Measurements from ENCODE around the gene POLH. TPM values are rescaled to one million over a fixed set of nuclear protein-coding genes. Genes with fewer than 3 reads are reported as not detected.

Gene POLH
- total RNA-seq, 2 donors from 2014 or later = 7.0 to 8.1 TPM

GRCh38 chr6:43593938-43594337 lies 18.0 kb downstream of the POLH start:
- ATAC-seq = no peak
- intact Hi-C loops (cut with DNase I) = no loop called here
- no peak for DNase-seq

- intact Hi-C loops (cut with DNase I) = no loop called here
- ATAC-seq (no peak), DNase-seq (no peak)
Measured at GRCh38 chr6:43600595-43600994, 24.6 kb downstream of the POLH start.

GRCh38 chr6:43604174-43604573 lies 28.2 kb downstream of the POLH start:
- no peak for ATAC-seq
- intact Hi-C loops (cut with DNase I) = no loop called here
- no peak for DNase-seq

- ATAC-seq (no peak), DNase-seq (no peak)
- intact Hi-C loops (cut with DNase I) = loop anchor here in 1 of 2 donors (5.0 kb wide), 1 partner anchor 476 kb away; no protein-coding TSS in a partner anchor
Measured at GRCh38 chr6:43606019-43606418, 30.0 kb downstream of the POLH start.

GRCh38 chr6:43608310-43608763 lies 32.4 kb downstream of the POLH start:
- intact Hi-C loops (cut with DNase I) = loop anchor here in 1 of 2 donors (5.0 kb wide), 1 partner anchor 474 kb away; no protein-coding TSS in a partner anchor
- DNase-seq (peak; percentile 59), ATAC-seq (peak; percentile 50 to 64)

GRCh38 chr6:43608807-43609206 lies 32.8 kb downstream of the POLH start:
- DNase-seq = no peak

DNA sequence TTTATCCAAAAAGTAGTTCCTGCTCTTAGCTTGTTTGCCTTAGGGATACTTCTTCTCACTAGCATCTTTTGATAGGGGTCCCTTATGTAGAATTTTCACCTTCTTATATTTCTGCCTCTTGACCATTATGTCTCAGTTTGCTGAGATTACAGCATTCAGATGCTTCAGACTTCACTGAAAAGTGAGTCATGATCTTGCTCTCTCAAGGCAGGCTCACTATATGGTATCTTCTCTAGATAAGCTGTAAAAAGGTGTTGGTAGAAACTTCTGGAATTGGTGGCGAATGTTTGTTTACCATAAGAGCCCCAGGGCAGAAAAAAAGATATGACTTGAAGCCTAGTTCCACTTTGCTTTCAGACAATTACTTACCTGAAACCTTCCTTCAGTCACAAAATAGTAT lies 33.4 kb downstream of the POLH start:
- ATAC-seq (no peak), DNase-seq (no peak)
- intact Hi-C loops (cut with DNase I) = loop anchor here in 1 of 2 donors (5.0 kb wide), 1 partner anchor 473 kb away; no protein-coding TSS in a partner anchor

More at GRCh38 chr6:43608807-43609206, 32.8 kb downstream of the POLH start:
- intact Hi-C loops (cut with DNase I) = loop anchor here in 1 of 2 donors (5.0 kb wide), 1 partner anchor 473 kb away; no protein-coding TSS in a partner anchor
- ATAC-seq = no peak

DNA sequence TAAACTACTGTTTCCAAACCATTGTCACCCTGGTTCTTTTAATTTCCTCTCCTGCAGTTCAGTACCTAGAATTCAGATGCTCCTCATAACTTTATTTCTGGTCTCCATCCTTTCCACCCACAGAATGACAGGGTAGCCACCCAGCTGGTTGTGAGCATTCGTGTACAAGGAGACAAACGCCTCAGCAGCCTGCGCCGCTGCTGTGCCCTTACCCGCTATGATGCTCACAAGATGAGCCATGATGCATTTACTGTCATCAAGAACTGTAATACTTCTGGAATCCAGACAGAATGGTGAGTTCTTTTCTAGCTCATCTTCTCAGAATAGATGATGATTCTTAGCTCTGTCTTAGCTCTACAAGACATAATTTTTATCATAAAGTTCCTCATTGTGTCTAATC lies 34.4 kb downstream of the POLH start:
- intact Hi-C loops (cut with DNase I) = no loop called here
- no peak for DNase-seq
- ATAC-seq = no peak

GRCh38 chr6:43613721-43614395 lies 37.9 kb downstream of the POLH start:
- ATAC-seq (no peak), DNase-seq (no peak)
- intact Hi-C loops (cut with DNase I) = no loop called here

DNA sequence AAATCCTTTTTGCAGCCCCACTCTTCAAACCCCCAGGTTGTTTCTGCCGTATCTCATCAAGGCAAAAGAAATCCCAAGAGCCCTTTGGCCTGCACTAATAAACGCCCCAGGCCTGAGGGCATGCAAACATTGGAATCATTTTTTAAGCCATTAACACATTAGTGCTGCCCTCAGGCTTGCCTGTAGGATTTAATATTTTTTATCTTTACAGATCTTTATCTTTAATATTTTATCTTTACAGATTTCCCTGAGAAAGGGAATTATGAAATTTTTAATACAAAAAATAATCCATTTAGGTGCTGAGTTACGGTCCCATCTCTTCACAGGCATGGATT lies 38.4 kb downstream of the POLH start:
- no peak for DNase-seq
- intact Hi-C loops (cut with DNase I) = no loop called here
- no peak for ATAC-seq

DNA sequence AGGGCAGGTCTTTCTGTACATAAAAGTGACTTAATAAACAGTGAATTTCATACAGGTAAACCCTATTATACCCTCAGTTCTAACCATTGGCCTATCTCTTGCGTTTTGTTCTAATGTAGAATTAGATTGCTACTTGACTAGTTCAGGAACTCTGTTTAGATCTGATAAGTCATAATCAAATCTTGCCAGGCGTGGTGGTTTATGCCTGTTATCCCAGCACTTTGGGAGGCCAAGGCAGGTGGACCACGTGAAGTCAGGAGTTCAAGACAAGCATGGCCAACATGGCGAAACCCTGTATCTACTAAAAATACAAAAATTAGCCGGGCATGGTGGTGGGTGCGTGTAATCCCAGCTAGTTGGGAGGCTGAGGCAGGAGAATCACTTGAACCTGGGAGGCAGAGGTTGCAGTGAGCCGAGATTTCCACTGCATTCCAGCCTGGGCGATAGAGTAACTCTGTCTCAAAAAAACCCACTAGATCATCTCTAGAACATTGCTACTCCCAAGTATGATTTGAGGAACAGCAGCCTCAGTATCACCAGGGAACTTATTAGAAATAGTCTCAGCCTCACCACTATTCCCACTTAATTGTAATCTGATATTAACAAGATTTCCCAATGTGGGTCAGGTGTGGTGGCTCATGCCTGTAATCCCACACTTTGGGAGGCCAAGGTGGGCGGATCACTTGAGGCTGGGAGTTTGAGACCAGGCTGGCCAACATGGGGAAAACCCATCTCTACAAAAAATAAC lies 40.9 kb downstream of the POLH start:
- no peak for DNase-seq
- intact Hi-C loops (cut with DNase I) = no loop called here
- ATAC-seq = no peak

DNA sequence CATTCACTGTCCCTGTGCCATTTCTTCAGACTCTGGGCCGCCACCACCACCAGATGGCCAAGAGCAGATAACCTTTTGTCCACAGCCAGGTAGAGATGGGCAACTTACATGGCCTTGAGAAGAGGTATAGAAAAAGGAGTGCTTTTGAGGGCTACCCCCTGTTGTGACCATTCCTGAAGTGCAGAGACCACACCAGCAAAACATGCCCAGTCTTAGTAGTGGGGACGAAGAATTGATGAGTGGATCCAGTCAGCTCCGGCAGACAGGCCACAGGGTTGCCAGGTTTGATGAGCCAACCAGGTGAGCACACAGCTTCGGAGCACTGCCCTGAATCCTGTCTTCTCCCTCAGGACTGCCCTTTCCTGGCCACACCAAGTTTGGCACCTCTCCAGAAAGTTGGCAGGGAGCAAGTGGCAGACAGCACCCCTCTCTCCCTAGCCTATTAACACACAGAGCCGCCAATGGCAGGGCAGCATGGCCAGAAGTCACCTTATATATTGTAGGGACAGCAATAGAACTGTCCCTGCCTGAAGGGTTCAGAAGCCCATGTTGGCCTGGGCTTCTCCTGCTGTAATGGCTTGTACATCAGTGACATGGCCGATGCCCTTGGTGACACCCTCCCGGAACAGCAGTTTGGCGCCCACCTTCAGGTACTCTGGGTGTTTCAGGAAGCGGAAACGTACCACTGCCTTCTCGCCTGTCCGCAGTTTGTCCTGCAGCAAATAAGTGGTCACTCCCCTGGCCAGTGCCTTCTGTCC lies 45.3 kb downstream of the POLH start:
- ATAC-seq = no peak
- DNase-seq = no peak
- intact Hi-C loops (cut with DNase I) = no loop called here

- no peak for DNase-seq
- intact Hi-C loops (cut with DNase I) = no loop called here
- ATAC-seq = no peak
Measured at GRCh38 chr6:43621836-43622180, 45.8 kb downstream of the POLH start.

DNA sequence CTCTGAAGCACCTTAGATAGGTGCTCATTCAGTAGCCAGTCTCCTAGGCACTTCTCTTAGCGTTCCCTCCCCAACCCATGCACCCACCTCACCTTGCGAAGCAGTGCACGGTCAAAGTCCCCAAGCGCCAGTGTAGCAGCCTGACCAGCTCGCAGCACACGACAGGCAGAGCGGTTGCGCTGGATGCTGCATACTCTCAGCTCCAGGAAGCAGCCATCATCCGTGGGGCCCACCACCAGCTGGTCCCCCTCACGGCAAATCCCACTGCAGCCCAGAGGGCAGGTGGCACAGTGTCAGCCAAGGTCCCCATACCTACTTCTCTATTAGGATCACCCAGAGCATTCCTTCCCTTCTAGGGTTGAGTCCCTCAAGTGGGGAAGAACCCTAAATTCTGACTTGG lies 46.6 kb downstream of the POLH start:
- intact Hi-C loops (cut with DNase I) = no loop called here
- DNase-seq (no peak), ATAC-seq (no peak)

DNA sequence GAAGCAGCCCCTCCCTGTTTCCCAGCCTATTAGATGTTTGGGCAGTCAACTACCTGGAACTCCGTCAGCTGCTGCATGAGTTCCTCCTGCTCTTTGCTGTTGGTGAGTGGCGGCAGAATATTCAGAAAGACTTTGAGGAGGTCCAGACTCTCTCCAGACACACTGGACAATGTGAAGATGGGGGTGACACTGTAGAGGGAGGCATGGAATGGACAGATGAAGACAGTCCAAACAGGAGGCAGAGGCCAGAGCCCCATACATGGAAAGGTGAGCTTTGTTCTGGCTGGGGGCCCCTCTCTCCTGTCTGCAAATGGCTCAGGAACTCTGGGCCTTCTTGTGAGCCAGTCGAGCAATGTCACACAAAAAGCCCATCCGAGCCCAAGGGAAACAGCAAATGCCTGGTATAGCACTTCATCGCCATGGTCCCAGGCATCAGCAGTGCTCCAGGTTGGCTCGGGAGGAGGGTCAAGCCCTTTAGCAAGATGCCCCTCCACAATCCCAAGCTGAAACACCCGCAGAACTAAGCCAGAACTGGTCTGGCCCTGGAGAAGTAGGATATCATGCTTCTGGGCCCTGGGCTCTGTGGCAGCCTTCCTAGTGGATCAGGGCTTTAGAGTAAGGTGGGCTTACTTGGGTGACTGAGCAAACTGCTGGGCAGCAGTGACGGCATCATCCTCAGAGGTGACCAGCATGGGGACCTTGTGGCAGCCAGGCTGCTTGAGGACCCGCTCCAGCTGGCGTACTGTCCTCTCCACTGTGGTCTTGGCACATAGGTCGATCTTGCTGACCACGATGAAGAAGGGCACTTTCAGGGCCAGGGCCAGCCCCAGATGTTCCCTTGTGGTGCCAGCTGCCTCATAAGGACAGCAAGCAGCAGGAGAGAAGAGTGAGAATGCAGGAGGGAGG lies 48.1 kb downstream of the POLH start:
- ATAC-seq (no peak), DNase-seq (no peak)
- intact Hi-C loops (cut with DNase I) = no loop called here

DNA sequence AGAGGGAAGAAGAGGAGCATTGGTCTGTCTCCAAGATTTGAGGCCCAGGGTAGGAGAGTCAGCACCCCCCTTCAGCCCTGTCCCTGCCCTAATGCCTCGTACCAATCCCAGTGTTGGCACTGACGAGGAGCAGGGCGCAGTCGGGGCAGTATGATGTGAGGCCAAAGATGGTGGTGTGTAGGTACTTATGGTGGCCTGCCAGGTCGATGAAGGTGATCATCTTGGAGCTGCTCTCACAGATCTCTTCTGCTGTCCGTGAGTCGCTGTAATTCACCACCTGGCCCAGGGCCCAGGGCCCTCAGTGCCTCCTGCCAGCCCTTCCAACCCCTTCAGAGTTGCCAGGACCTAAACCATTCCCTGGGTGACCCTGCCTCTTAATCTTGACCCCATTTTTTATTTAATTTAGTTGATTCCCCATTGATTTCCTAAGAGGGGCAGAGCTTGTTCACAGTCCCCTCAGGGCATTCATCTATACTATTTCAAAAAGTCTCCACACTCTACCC lies 48.9 kb downstream of the POLH start:
- DNase-seq (no peak), ATAC-seq (no peak)
- intact Hi-C loops (cut with DNase I) = no loop called here

DNA sequence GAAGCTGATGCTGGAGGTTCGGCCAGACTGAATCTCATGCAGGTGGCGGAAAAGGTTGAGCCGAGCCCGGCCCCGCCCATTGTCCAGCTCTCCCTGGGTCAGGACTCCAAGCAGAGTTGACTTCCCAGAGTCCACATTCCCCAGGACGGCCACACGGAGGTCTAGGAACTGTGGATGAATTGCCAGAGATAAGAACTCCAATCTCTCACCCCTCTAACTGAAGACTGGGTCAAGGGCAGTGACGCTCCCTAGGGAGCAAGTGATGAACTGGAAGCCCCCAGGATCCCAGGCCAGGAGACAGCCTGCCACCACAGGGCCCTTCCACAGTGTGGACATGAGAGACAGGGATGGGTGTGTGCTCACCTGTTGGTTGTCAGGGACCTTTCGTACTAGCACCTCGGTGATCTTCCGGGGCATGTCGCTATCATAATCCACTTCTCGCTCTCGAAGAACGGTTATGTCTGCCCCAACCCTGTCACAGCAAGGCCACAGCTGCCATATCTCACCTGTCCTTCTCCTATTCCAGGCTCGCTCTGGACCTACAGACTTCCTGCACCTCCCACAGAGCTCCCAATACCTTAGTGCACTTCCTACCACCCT lies 49.5 kb downstream of the POLH start:
- intact Hi-C loops (cut with DNase I) = no loop called here
- no peak for DNase-seq
- ATAC-seq = no peak

- DNase-seq = peak; percentile 88
- peak in 1 of 2 donors; percentile 10 for ATAC-seq
- intact Hi-C loops (cut with DNase I) = no loop called here
Measured at GRCh38 chr6:43627008-43627825, 51.2 kb downstream of the POLH start.
